ENCODE results near the gene TRPV3.

- TF ChIP-seq RAD21 (IDR thresholded peaks at IDR 0.05 in 1 of 2, conservative IDR thresholded peaks at IDR 0.05 in 1 of 2; ENCODE audit: low read depth in 2 of 2, low read length in 2 of 2) (no peak), HDAC2 (IDR thresholded peaks at IDR 0.05; ENCODE audit: borderline replicate concordance in 1 of 2, low read depth in 2 of 2, low read length in 2 of 2) (no peak), POLR2A (IDR thresholded peaks at IDR 0.05; ENCODE audit: control extremely low read depth in 1 of 2, low read depth in 2 of 2, low read length in 2 of 2) (no peak), TAF7 (optimal IDR thresholded peaks at IDR 0.05; ENCODE audit: borderline replicate concordance, low read depth, low read length) (no peak), POLR2AphosphoS5 (IDR thresholded peaks at IDR 0.05; ENCODE audit: low read depth, low read length) (no peak), CBX5 (IDR thresholded peaks at IDR 0.05; ENCODE audit: low read depth, low read length) (no peak), E2F6 (IDR thresholded peaks at IDR 0.05) (no peak), ZNF274 (IDR thresholded peaks at IDR 0.05; ENCODE audit: borderline replicate concordance, extremely low read depth, low read length) (no peak), EZH2 (IDR thresholded peaks at IDR 0.05; ENCODE audit: low read depth, low read length, severe bottlenecking) (no peak)
Observed at GRCh38 chr17:3582915-3583314, 25.3 kb upstream of the TRPV3 start.

Measured in H1 (cell line).